Measurements from ENCODE around the gene LRRC26.

Gene LRRC26

DNA sequence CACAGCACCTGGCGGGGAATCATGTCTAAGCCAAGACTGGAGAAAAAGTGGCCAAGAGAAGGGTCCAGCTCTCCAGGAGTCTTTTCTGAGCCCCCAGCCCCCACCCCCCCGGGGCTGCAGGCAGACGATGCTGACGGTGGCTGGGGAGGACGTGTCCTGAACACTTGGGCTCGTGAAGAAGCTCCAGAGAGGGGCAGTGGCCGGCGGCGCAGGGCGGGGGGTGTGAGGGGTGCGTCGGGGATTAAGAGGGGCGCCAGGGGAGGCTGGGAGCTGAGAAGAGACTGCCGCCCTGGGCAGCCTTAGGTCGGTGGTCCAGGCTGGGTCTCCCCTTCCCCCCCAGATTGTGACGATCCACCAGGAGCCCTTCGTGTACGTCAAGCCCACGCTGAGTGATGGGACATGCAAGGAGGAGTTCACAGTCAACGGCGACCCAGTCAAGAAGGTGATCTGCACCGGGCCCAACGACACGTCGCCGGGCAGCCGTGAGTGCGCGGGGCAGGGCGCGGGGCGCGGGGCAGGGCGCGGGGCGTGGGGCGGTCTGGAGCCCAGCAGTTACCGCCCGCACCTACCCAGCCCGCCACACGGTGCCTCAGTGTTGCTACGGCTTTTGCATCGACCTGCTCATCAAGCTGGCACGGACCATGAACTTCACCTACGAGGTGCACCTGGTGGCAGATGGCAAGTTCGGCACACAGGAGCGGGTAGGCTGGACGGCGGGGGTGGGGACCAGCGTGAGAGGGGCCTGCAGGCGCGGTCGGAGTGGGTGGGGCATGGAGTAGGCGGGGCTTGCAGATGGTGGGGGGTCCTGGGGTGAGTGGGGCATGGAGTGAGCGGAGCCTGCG lies 8.9 kb downstream of the LRRC26 start:
- Mint-ChIP-seq H3K27ac (no peak overlapping the region), H3K4me1 (ENCODE audit: low read depth) (peaks cover 12% of the 10 kb centered on the region), H3K36me3 (ENCODE audit: low read depth) (no peaks in the 10 kb centered on the region), H3K27me3 (peaks cover 32% of the 10 kb centered on the region), H3K4me3 (no peak overlapping the region), H3K9me3 (no peaks in the 10 kb centered on the region)

- peaks cover 12% of the 10 kb centered on the region for H3K4me1 Mint-ChIP-seq (ENCODE audit: low read depth)
- H3K4me3 Mint-ChIP-seq = no peak overlapping the region
- H3K27me3 Mint-ChIP-seq = peaks cover 36% of the 10 kb centered on the region
- H3K9me3 Mint-ChIP-seq = no peaks in the 10 kb centered on the region
- H3K27ac Mint-ChIP-seq = no peak overlapping the region
- no peaks in the 10 kb centered on the region for H3K36me3 Mint-ChIP-seq (ENCODE audit: low read depth)
Observed at GRCh38 chr9:137160054-137160425, 9.8 kb downstream of the LRRC26 start.

DNA sequence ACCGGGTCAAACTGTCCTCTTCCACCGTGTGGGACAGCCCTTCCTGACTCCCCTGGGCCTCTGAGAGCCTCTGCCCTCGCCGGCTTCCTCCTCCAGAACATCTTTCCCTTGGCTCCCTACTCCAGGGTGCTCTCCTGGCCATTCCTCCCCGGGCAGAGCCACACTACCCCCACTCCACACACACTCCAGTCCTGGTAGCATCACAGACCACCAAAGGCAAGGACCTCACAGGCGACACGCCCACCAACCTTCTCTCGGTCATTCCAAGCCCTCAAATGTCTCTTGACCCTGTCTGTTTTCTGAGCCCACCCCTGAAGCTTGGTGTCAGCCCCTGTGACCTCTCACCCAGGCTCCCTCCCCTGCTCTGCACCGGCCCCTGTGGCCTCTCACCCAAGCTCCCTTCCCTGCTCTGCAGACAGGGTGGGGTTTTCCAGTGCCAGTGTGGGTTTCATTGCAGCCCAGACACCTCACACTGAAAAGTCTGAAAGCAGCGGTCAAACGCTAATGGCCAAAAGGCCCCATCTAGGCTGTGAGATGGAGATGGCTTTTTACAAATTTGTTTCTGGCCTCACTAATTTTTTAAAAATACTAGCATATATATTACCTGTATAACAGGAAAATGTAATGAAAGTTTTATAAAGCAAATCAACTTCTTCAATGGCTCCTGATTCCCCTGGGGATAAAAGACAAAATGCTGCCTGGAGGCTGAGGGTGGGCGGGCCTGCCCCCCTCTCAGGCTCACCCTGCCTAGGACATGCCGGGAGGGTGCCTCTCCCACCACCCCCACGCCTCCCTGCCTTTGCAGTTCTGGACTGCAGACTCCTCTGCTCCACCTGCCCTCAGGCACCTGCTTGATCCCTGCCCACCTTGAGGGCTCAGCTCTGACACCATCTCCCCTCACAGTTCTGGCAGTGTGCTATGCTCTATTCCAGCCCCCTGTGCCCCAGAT lies 10.5 kb downstream of the LRRC26 start:
- Mint-ChIP-seq H3K4me3 (no peak overlapping the region), H3K27me3 (peaks cover 40% of the 10 kb centered on the region), H3K9me3 (no peaks in the 10 kb centered on the region), H3K27ac (no peak overlapping the region), H3K4me1 (ENCODE audit: low read depth) (peaks cover 12% of the 10 kb centered on the region), H3K36me3 (ENCODE audit: low read depth) (no peaks in the 10 kb centered on the region)

- Mint-ChIP-seq H3K36me3 (ENCODE audit: low read depth) (no peaks in the 10 kb centered on the region), H3K9me3 (no peaks in the 10 kb centered on the region), H3K4me1 (ENCODE audit: low read depth) (peaks cover 12% of the 10 kb centered on the region), H3K4me3 (no peak overlapping the region), H3K27me3 (peaks cover 40% of the 10 kb centered on the region), H3K27ac (no peak overlapping the region)
Observed at GRCh38 chr9:137158625-137159024, 11.2 kb downstream of the LRRC26 start.

- peaks cover 12% of the 10 kb centered on the region for H3K4me1 Mint-ChIP-seq (ENCODE audit: low read depth)
- H3K27me3 Mint-ChIP-seq = peaks cover 34% of the 10 kb centered on the region
- H3K4me3 Mint-ChIP-seq = no peak overlapping the region
- no peak overlapping the region for H3K27ac Mint-ChIP-seq
- H3K9me3 Mint-ChIP-seq = no peaks in the 10 kb centered on the region
- H3K36me3 Mint-ChIP-seq (ENCODE audit: low read depth) = no peaks in the 10 kb centered on the region
Observed at GRCh38 chr9:137157618-137158415, 12.0 kb downstream of the LRRC26 start.

GRCh38 chr9:137156567-137157375 lies 13.1 kb downstream of the LRRC26 start:
- H3K27me3 Mint-ChIP-seq = peaks cover 33% of the 10 kb centered on the region
- H3K36me3 Mint-ChIP-seq (ENCODE audit: low read depth) = no peaks in the 10 kb centered on the region

DNA sequence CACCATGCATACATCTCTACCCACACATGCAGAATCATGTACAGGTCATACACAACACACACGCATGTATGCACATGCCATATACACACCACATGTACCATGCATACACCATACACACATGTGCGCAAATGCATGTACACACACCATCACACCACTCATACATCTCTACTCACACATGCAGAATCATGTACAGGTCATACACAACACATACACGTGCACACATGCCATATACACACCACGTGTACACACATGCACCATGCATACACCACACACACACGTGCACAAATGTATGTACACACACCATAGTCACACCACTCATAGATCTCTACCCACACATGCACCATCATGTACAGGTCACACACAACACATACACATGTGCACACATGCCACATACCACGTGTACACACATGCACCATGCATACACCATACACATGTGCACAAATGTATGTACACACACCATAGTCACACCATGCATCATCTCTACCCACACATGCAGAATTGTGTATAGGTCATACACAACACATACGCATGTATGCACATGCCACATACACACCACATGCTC lies 16.9 kb downstream of the LRRC26 start:
- Mint-ChIP-seq H3K4me3 (no peak overlapping the region), H3K4me1 (ENCODE audit: low read depth) (peaks cover 20% of the 10 kb centered on the region), H3K27ac (no peak overlapping the region), H3K9me3 (no peaks in the 10 kb centered on the region), H3K36me3 (ENCODE audit: low read depth) (no peaks in the 10 kb centered on the region), H3K27me3 (peaks cover 16% of the 10 kb centered on the region)

More at GRCh38 chr9:137156567-137157375, 13.1 kb downstream of the LRRC26 start:
- no peaks in the 10 kb centered on the region for H3K9me3 Mint-ChIP-seq
- no peak overlapping the region for H3K27ac Mint-ChIP-seq
- H3K4me1 Mint-ChIP-seq (ENCODE audit: low read depth) = peaks cover 15% of the 10 kb centered on the region
- peak overlapping the region; percentile 47 for H3K4me3 Mint-ChIP-seq

- Mint-ChIP-seq H3K27me3 (peaks cover 11% of the 10 kb centered on the region), H3K9me3 (no peaks in the 10 kb centered on the region), H3K36me3 (ENCODE audit: low read depth) (no peaks in the 10 kb centered on the region), H3K27ac (no peak overlapping the region), H3K4me1 (ENCODE audit: low read depth) (peaks cover 14% of the 10 kb centered on the region), H3K4me3 (no peak overlapping the region)
Observed at GRCh38 chr9:137150617-137151457, 19.0 kb downstream of the LRRC26 start.

DNA sequence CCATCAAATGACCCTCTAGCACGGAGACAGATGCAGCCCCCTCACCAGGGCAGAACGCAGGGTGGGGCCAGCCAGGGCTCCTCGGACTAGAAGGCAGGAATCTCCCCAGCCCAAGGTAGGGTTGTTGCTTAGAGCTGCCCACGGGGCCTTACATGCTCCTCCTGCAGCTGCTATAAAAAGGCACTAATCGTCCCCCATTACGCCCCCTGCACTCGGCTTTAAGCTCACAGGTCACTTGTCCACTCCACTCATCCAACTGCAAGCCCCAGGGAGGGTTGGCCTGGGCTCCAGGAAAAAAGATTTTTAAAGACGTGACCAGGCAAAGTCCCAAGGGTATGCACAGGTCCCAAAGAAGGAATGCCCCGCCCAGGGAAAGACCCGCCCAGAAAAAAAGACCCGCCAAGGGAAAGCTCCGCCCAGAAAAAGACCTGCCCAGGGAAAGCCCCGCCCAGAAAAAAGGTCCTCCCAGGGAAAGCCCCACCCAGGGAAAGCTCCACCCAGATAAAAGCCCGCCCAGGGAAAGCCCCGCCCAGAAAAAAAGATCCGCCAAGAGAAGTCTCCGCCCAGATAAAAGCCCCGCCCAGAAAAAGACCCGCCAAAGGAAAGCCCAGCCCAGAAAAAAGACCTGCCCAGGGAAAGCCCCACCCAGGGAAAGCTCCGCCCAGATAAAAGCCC lies 19.8 kb downstream of the LRRC26 start:
- peaks cover 8% of the 10 kb centered on the region for H3K27me3 Mint-ChIP-seq
- H3K36me3 Mint-ChIP-seq (ENCODE audit: low read depth) = no peaks in the 10 kb centered on the region
- H3K4me1 Mint-ChIP-seq (ENCODE audit: low read depth) = peaks cover 14% of the 10 kb centered on the region
- H3K9me3 Mint-ChIP-seq = no peaks in the 10 kb centered on the region
- H3K27ac Mint-ChIP-seq = no peak overlapping the region
- no peak overlapping the region for H3K4me3 Mint-ChIP-seq

DNA sequence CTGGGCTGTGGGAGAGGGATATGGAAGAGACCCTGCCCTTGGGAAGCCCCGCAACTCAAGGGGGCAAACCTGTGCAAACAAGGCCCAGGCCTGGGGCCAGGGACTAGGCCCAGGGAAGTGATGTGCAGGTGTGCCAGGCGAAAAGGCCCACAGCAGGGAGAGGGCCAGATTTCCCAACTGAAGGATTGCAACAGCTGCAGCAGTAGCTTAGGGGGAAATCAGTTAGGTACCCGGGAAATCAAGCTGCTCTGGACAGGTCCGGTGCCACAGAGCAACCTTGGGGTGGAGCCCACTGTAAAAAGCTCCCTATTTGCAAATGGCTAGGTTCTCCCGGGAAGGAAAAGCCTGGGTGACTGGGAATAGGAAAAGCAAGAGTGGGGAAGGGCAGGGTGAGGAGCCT lies 20.5 kb downstream of the LRRC26 start:
- Mint-ChIP-seq H3K9me3 (no peaks in the 10 kb centered on the region), H3K4me1 (ENCODE audit: low read depth) (peaks cover 14% of the 10 kb centered on the region)

GRCh38 chr9:137148661-137149060 lies 21.2 kb downstream of the LRRC26 start:
- Mint-ChIP-seq H3K4me1 (ENCODE audit: low read depth) (peaks cover 14% of the 10 kb centered on the region), H3K4me3 (no peak overlapping the region), H3K36me3 (ENCODE audit: low read depth) (no peaks in the 10 kb centered on the region), H3K27me3 (peaks cover 8% of the 10 kb centered on the region), H3K9me3 (no peaks in the 10 kb centered on the region), H3K27ac (no peak overlapping the region)

More for the DNA sequence above, 20.5 kb downstream of the LRRC26 start:
- no peak overlapping the region for H3K4me3 Mint-ChIP-seq
- peaks cover 3% of the 10 kb centered on the region for H3K27me3 Mint-ChIP-seq
- H3K36me3 Mint-ChIP-seq (ENCODE audit: low read depth) = no peaks in the 10 kb centered on the region
- H3K27ac Mint-ChIP-seq = no peak overlapping the region

DNA sequence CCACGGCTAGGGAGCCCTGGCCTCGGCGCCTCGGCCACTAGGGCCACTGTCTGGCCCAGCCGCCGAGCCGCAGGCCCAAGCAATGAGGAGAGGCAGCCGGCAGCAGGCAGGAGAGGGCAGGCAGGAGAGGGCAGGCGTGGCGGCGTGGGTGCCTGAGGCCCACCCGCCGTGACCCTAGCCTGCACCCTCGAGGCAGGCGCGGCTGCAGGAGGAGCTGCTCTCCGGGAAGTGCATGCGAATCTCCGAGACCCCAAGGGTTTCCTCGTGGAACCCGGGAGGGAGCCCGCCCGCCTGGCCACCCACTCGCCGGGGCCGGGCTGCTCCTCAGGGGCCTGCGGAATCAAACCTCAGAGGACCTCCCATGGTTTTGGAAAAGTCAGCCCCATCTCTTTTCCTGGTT lies 21.6 kb downstream of the LRRC26 start:
- H3K36me3 Mint-ChIP-seq (ENCODE audit: low read depth) = no peaks in the 10 kb centered on the region
- no peak overlapping the region for H3K27ac Mint-ChIP-seq
- peaks cover 14% of the 10 kb centered on the region for H3K4me1 Mint-ChIP-seq (ENCODE audit: low read depth)
- H3K4me3 Mint-ChIP-seq = no peak overlapping the region
- no peaks in the 10 kb centered on the region for H3K9me3 Mint-ChIP-seq
- peaks cover 10% of the 10 kb centered on the region for H3K27me3 Mint-ChIP-seq

- no peak overlapping the region for H3K4me3 Mint-ChIP-seq
- H3K27me3 Mint-ChIP-seq = peaks cover 10% of the 10 kb centered on the region
- no peaks in the 10 kb centered on the region for H3K36me3 Mint-ChIP-seq (ENCODE audit: low read depth)
- peaks cover 14% of the 10 kb centered on the region for H3K4me1 Mint-ChIP-seq (ENCODE audit: low read depth)
- no peak overlapping the region for H3K27ac Mint-ChIP-seq
- no peaks in the 10 kb centered on the region for H3K9me3 Mint-ChIP-seq
Observed at GRCh38 chr9:137147793-137148160, 22.1 kb downstream of the LRRC26 start.
